ENCODE results near the gene ZNF117.
"Not testable (repeated sequence)": the region's sequence is repeated elsewhere in the genome, so short reads cannot be mapped to it uniquely, and the experiment has no call there.

DNA sequence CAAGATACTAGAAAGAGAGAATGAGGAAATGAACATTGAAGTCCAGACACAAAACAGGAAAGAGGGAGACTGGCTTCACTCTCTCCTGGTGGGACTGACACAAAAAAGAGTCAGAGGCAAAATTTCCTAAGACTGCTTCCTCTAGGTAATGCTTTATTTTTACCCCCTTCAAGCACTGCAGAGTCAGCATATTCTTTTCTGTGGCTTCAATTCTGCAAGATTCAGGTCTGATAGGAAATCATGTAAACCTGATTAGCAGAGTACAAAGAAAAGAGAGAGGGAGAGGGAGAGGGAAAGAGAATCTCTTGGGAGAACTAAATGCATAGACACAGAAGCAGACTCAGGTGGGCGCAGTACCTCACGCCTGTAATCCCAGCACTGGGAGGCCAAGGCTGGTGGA is 18.6 kb upstream of the ZNF117 start:
- TF ChIP-seq CTCF (conservative IDR thresholded peaks at IDR 0.05 in 1 of 2, IDR thresholded peaks at IDR 0.05 in 1 of 2; ENCODE audit: low read depth in 1 of 2, low read length in 2 of 2); EZH2 (IDR thresholded peaks at IDR 0.05; ENCODE audit: low read length, missing control alignments): not testable (repeated sequence)
